Ascending aorta (tissue), 2 donors: Measurements from ENCODE around the gene TMPRSS6. TPM values are rescaled to one million over a fixed set of nuclear protein-coding genes. Genes with fewer than 3 reads are reported as not detected.

ENCODE experiments used
- DNase-seq, 2 donors: peaks; one replicate each; pipeline ENCODE4 v3.0.0-alpha.2; 2019; ENCODE audit warnings: low spot score in 2 of 2
- H3K27ac ChIP-seq, 2 donors: fragments of 200-600 bp; sonication (generic); one replicate each; pipeline ENCODE4 v1.5.1; 2016 to 2017; ENCODE audit warnings: mild to moderate bottlenecking in 1 of 2
- H3K27me3 ChIP-seq: fragments of 200-600 bp; sonication (generic); one replicate; pipeline ENCODE4 v1.5.1; 2017
- H3K36me3 ChIP-seq, 2 donors: fragments of 200-600 bp; sonication (generic); one replicate each; pipeline ENCODE4 v1.5.1; 2016
- H3K4me1 ChIP-seq, 2 donors: fragments of 200-600 bp; sonication (generic); one replicate each; pipeline ENCODE4 v1.5.1; 2016 to 2017; ENCODE audit warnings: mild to moderate bottlenecking in 1 of 2
- H3K4me3 ChIP-seq, 2 donors: fragments of 200-600 bp; sonication (generic); one replicate each; pipeline ENCODE4 v1.5.1; 2016 to 2017; ENCODE audit warnings: mild to moderate bottlenecking in 1 of 2
- H3K9me3 ChIP-seq, 2 donors: fragments of 200-600 bp; sonication (generic); one replicate each; pipeline ENCODE4 v1.5.1; 2016
- intact Hi-C: fragments of 100-400 bp; cut with DNase I; formaldehyde crosslinking; loops from one replicate; pipeline ENCODE4 v1.15.1; 2023
- total RNA-seq: library from RNA; depleted of rRNA; stranded (reverse); fragments of >200 nt; gene quantifications from one replicate; pipeline ENCODE4 v1.1.0, GENCODE V29; 2016
- TF ChIP-seq, protein P1 (sequence below), 3 experiments: fragments of 200-600 bp in 2 of 3; fragments of 450-650 bp in 1 of 3; sonication (generic) in 2 of 3; IDR thresholded peaks; one replicate each; pipeline ENCODE4 v1.5.1; 2016 to 2019; ENCODE audit warnings: antibody characterized with exemption in 3 of 3, mild to moderate bottlenecking in 1 of 3, moderate library complexity in 1 of 3

The TMPRSS6 gene
- total RNA-seq, 1 donor from 2014 or later, result not detected

DNA sequence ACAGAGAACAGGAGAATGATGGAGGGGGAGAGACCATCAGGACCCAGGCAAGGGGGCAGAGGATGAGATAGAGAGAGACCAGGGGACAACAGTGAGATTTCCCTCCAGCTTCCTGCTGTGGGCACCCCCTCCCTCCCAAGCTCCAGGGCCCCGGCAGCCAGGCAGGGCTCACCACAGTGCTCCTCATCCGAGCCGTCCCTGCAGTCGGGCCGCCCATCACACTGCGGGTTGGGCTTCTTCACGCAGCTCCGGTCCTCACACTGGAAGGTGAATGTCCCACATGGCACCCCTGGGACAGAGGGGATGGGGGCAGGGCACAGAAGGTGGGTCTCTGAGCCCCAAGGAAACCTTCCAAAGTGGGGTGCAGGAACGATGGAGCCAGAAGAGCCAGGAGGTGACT is 38.8 kb downstream of the TMPRSS6 start:
- no peaks in the 10 kb centered on the region for H3K9me3 ChIP-seq
- no peak for DNase-seq
- H3K4me3 ChIP-seq, result no peak overlapping the region
- peaks cover 6% of the 10 kb centered on the region for H3K27me3 ChIP-seq
- intact Hi-C loops, result no loop called here
- H3K36me3 ChIP-seq, result no peaks in the 10 kb centered on the region
- no peak overlapping the region for H3K27ac ChIP-seq
- H3K4me1 ChIP-seq, result no peaks in the 10 kb centered on the region
- TF ChIP-seq, protein P1, sequence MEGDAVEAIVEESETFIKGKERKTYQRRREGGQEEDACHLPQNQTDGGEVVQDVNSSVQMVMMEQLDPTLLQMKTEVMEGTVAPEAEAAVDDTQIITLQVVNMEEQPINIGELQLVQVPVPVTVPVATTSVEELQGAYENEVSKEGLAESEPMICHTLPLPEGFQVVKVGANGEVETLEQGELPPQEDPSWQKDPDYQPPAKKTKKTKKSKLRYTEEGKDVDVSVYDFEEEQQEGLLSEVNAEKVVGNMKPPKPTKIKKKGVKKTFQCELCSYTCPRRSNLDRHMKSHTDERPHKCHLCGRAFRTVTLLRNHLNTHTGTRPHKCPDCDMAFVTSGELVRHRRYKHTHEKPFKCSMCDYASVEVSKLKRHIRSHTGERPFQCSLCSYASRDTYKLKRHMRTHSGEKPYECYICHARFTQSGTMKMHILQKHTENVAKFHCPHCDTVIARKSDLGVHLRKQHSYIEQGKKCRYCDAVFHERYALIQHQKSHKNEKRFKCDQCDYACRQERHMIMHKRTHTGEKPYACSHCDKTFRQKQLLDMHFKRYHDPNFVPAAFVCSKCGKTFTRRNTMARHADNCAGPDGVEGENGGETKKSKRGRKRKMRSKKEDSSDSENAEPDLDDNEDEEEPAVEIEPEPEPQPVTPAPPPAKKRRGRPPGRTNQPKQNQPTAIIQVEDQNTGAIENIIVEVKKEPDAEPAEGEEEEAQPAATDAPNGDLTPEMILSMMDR (IDR thresholded peaks at IDR 0.05), result no peak

GRCh38 chr22:37070334-37070733 is 39.2 kb downstream of the TMPRSS6 start:
- DNase-seq, result no peak
- intact Hi-C loops, result no loop called here
- H3K36me3 ChIP-seq, result no peaks in the 10 kb centered on the region
- no peaks in the 10 kb centered on the region for H3K4me1 ChIP-seq
- no peak overlapping the region for H3K4me3 ChIP-seq
- H3K27ac ChIP-seq, result no peak overlapping the region
- TF ChIP-seq, protein P1 (IDR thresholded peaks at IDR 0.05), result no peak
- H3K27me3 ChIP-seq, result peaks cover 6% of the 10 kb centered on the region
- no peaks in the 10 kb centered on the region for H3K9me3 ChIP-seq

DNA sequence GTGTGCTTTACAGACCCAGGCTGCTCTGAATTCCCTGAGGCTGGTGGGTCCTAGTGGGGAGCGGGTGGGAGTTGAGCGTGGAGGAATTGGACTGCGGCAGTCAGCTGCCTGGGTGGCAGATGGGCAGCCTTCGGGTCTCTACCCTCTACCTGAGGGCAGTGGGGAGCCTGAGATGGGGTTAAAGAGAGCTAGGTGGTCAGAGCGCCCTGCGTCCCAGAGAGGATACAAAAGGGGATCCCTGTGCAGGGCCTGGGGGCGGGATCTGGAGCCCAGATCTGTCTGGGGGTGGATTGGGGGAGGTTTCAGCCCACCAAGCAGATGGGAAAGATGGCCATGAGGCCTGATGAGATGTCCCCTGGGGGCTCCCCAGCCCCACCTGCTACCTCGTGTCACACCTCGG is 39.8 kb downstream of the TMPRSS6 start:
- intact Hi-C loops, result no loop called here
- Histone ChIP-seq H3K27me3 (peaks cover 6% of the 10 kb centered on the region), H3K9me3 (no peaks in the 10 kb centered on the region)

DNA sequence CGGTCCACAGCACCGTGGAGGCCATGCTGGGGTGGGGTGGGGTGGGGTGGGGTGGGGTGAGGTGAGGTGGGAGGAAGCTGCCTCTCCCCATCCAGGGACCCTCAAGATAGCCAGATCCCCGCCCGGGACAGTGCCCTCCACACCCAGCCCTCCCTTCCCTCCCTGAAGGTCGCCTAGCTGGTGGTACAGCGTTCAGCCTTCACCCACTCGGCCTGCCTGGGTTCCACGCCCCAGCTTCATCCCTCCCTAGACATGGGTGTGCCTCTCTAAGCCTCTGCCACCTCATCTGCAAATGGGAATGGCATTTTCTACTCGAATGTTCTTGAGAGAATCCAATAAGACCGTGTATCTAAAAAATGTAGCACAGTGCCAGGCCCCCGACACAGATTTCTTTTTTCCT is 40.2 kb downstream of the TMPRSS6 start:
- H3K27me3 ChIP-seq, result peaks cover 6% of the 10 kb centered on the region
- TF ChIP-seq, protein P1 (IDR thresholded peaks at IDR 0.05), result no peak

More for the DNA sequence above, 39.8 kb downstream of the TMPRSS6 start:
- H3K27ac ChIP-seq, result no peak overlapping the region
- TF ChIP-seq, protein P1 (IDR thresholded peaks at IDR 0.05), result no peak
- no peaks in the 10 kb centered on the region for H3K36me3 ChIP-seq
- no peaks in the 10 kb centered on the region for H3K4me1 ChIP-seq
- no peak overlapping the region for H3K4me3 ChIP-seq
- DNase-seq, result no peak

DNA sequence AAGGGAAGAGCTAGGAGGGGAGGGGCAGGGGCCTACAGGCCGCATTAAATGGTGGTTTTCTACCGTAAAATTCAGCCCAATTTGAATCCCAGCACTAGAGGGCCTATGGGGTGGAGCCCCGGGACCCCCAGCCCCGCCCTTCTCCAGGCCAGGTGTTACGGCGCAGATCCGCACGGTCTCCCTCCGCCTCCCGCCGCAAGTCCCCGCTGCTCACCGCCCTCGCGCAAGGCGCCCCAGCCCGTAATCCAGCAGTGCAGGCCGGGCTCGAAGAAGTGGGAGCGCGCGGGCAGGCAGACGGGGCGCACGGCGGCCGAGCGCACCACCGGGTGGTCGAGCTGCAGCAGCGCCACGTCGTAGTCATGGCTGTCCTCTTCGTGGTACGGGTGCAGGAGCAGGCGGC is 40.7 kb downstream of the TMPRSS6 start:
- no peak overlapping the region for H3K27ac ChIP-seq
- H3K36me3 ChIP-seq, result no peaks in the 10 kb centered on the region
- no peaks in the 10 kb centered on the region for H3K9me3 ChIP-seq
- DNase-seq, result no peak
- intact Hi-C loops, result no loop called here
- peaks cover 6% of the 10 kb centered on the region for H3K27me3 ChIP-seq
- H3K4me1 ChIP-seq, result no peaks in the 10 kb centered on the region
- TF ChIP-seq, protein P1 (IDR thresholded peaks at IDR 0.05), result no peak
- H3K4me3 ChIP-seq, result no peak overlapping the region

More for the DNA sequence above, 40.2 kb downstream of the TMPRSS6 start:
- no peaks in the 10 kb centered on the region for H3K36me3 ChIP-seq
- intact Hi-C loops, result no loop called here
- no peak for DNase-seq
- no peak overlapping the region for H3K4me3 ChIP-seq
- H3K27ac ChIP-seq, result no peak overlapping the region
- no peaks in the 10 kb centered on the region for H3K4me1 ChIP-seq
- no peaks in the 10 kb centered on the region for H3K9me3 ChIP-seq

DNA sequence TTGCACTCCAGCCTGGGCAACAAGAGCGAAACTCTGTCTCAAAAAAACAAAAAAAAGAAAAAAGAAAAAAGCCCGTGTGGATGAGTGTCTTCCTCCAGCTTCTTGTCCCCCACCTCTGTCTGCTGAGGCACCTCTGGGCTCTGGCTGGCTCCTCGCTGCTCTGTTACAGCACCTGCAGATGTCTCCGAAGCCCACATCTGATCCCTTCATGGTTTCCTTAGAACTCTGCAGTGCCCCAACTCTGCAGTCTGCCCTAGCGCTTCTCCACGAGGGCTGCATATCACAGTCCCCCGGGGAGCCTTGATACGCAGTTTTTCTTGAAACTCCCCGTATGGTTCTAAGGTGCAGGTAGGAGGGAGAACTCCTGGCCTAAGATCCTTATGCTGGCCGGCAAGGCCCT is 42.1 kb downstream of the TMPRSS6 start:
- H3K27me3 ChIP-seq, result peaks cover 6% of the 10 kb centered on the region
- no peak overlapping the region for H3K4me3 ChIP-seq
- H3K9me3 ChIP-seq, result no peaks in the 10 kb centered on the region
- H3K36me3 ChIP-seq, result no peaks in the 10 kb centered on the region
- no peak overlapping the region for H3K27ac ChIP-seq
- intact Hi-C loops, result no loop called here
- no peaks in the 10 kb centered on the region for H3K4me1 ChIP-seq
- no peak for DNase-seq
- TF ChIP-seq, protein P1 (IDR thresholded peaks at IDR 0.05), result no peak
